Activated T-helper 1 cell treated with anti-CD3 and anti-CD28 coated beads, Interleukin-12 subunit alpha, Interleukin-12 subunit beta, Interleukin-2, Interleukin-4 antibody, amounts not matched to agents 30 ng/mL and 10 ng/mL and 1 ng/mL, durations not matched to agents 14 hours and 24 hours and 36 hours (primary cell): Measurements from ENCODE around the gene NSFL1C. TPM values are rescaled to one million over a fixed set of nuclear protein-coding genes. Genes with fewer than 3 reads are reported as not detected.

Source experiments
- DNase-seq: peaks from one replicate; pipeline ENCODE4 v3.0.0; 2021; ENCODE audit warnings: low spot score
- H3K27ac Mint-ChIP-seq: one replicate; pipeline ENCODE4 v1.8.0; 2021; ENCODE audit warnings: mild to moderate bottlenecking, mixed read lengths
- H3K27me3 Mint-ChIP-seq: one replicate; pipeline ENCODE4 v1.8.0; 2022; ENCODE audit warnings: mild to moderate bottlenecking, moderate library complexity, mixed read lengths; ENCODE audit not compliant: insufficient read depth
- H3K36me3 Mint-ChIP-seq: one replicate; pipeline ENCODE4 v1.8.0; 2021; ENCODE audit warnings: low read depth, mixed read lengths
- H3K4me1 Mint-ChIP-seq: one replicate; pipeline ENCODE4 v1.8.0; 2021; ENCODE audit warnings: low read depth, mixed read lengths
- H3K4me3 Mint-ChIP-seq: one replicate; pipeline ENCODE4 v1.8.0; 2021; ENCODE audit warnings: mild to moderate bottlenecking, moderate library complexity, mixed read lengths
- H3K9me3 Mint-ChIP-seq: one replicate; pipeline ENCODE4 v1.8.0; 2021; ENCODE audit warnings: mixed read lengths
- intact Hi-C: fragments of 100-400 bp; cut with micrococcal nuclease; formaldehyde crosslinking; loops from one replicate; pipeline ENCODE4 v1.15.1; 2024
- total RNA-seq: library from RNA; stranded (reverse); gene quantifications from 2 replicates; pipeline ENCODE4 v1.2.3, GENCODE V29; 2022

Gene NSFL1C
- total RNA-seq, 1 donor from 2014 or later, result 111 TPM

GRCh38 chr20:1494436-1494835 lies 27.8 kb upstream of the NSFL1C start:
- Mint-ChIP-seq H3K36me3 (peaks cover 1% of the 10 kb centered on the region), H3K27ac (no peak overlapping the region), H3K4me1 (peaks cover 18% of the 10 kb centered on the region), H3K9me3 (peaks cover 3% of the 10 kb centered on the region), H3K27me3 (peaks cover 39% of the 10 kb centered on the region), H3K4me3 (no peak overlapping the region)
- no peak for DNase-seq
- intact Hi-C loops, result no loop called here

GRCh38 chr20:1493536-1493935 lies 26.9 kb upstream of the NSFL1C start:
- H3K4me3 Mint-ChIP-seq, result no peak overlapping the region
- no peak overlapping the region for H3K27ac Mint-ChIP-seq
- intact Hi-C loops, result no loop called here
- DNase-seq, result no peak
- H3K27me3 Mint-ChIP-seq, result peaks cover 33% of the 10 kb centered on the region
- H3K36me3 Mint-ChIP-seq, result peaks cover 1% of the 10 kb centered on the region
- peaks cover 18% of the 10 kb centered on the region for H3K4me1 Mint-ChIP-seq
- H3K9me3 Mint-ChIP-seq, result peaks cover 3% of the 10 kb centered on the region

DNA sequence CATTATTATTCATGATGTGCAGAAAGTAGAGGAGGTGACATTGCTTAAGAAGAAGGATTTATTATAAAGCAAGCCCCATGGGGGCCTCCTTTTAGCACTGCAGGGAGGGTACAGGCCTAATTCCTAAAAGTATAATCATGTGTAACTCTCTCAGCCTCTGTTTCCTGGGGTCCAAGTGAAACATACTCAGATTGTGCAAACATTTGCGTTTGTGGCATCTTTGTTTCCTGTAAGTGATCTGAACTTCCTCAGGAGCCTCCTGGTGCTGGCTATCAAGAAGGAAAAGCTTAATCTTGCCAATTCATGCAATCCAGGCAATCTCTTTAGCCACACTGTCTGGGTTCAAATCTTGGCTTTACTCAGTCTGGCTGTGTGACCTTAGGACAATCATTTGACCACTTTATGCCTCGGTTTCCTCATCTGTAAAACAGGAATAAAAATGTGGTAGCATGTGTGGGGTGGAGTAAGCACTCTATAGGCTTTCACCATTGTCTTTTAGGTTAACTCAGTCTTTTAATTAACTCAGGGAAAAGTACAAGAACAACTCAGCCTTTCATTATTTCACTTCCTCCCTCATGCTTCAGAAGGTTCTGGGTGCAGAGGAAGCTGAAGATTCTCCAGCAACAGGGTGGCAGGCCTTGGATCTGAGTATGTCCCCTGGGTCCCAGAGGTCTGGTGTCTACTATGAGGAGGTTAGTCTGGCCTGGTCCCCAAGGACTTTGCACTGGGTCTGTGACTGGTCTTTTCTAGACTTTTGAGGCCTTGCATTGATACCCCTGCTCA lies 25.4 kb upstream of the NSFL1C start:
- no peak for DNase-seq
- intact Hi-C loops, result no loop called here
- Mint-ChIP-seq H3K36me3 (peaks cover 1% of the 10 kb centered on the region), H3K4me3 (no peak overlapping the region), H3K27ac (no peak overlapping the region), H3K27me3 (peaks cover 33% of the 10 kb centered on the region), H3K9me3 (peaks cover 3% of the 10 kb centered on the region), H3K4me1 (peaks cover 18% of the 10 kb centered on the region)

GRCh38 chr20:1491281-1491840 lies 24.7 kb upstream of the NSFL1C start, which contains the start of gene SIRPB2:
Gene SIRPB2 (minus strand): TSS chr20:1491420. CDS start chr20:1491359, 61 bp downstream.
- Mint-ChIP-seq H3K27me3 (peaks cover 37% of the 10 kb centered on the region), H3K4me1 (peaks cover 18% of the 10 kb centered on the region), H3K36me3 (peaks cover 1% of the 10 kb centered on the region), H3K9me3 (peaks cover 3% of the 10 kb centered on the region), H3K4me3 (no peak within 1 kb of the TSS), H3K27ac (no peak within 1 kb of the TSS)
- no peak for DNase-seq
- intact Hi-C loops, result no loop called here

DNA sequence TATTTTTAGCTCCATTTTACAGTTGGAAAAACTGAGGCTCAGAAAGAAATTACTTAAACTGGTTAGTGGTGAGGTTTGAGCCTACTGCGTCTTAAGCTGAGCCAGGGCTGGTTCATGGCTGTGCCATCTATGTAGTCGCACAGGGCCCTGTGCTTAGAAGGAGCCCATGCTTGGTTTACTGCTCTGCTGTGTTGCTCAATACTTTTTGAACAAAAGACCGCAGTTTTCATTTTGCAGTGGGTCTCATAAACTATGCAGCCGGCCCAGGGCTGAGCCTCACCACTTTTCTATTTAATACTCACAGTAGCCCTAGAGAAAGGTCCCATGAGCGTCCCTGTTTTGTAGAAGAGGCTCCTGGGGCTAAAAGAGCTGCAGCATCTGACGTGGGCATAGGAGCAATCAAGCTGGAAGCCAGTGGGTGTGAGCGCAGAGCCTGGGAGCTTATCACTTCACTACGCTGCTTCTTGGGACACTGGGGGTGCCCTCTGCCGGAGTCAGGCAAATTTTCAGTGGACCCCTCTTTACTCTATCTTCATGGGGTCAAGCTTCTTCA lies 24.1 kb upstream of the NSFL1C start:
- Mint-ChIP-seq H3K4me1 (peaks cover 18% of the 10 kb centered on the region), H3K27me3 (peaks cover 33% of the 10 kb centered on the region), H3K36me3 (peaks cover 1% of the 10 kb centered on the region), H3K4me3 (no peak overlapping the region), H3K9me3 (peaks cover 3% of the 10 kb centered on the region), H3K27ac (no peak overlapping the region)
- DNase-seq, result no peak
- intact Hi-C loops, result no loop called here

DNA sequence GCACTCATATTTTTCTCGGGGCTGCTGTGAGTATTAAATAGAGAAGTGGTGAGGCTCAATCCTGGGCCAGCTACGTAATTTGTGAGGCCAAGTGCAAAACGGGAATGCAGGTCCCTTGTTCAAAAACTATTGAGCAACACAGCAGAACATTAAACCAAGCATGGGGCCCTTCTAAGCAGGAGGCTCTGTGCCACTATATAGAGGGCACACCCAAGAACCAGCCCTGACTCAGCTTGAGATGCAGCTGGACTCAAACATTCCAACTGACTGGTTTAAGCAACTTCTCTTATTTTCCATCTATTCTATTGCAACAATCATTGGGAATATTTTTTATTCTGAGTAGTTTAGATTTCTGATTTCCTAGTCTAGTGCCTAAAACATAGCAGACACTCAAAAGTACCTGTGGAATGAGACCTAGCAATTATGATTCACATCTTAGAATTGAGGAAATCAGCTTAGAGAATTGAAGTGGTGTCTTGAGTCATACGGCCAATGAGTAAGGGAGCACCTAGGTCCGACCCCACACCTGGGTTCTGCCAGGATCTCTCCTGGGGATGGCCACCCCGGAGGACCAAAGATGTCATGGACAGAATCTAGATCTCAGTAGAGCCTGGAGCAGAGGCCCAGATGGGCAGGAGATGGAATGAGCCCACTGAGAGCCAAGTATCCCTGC lies 23.3 kb upstream of the NSFL1C start:
- intact Hi-C loops, result no loop called here
- DNase-seq, result no peak
- peaks cover 18% of the 10 kb centered on the region for H3K4me1 Mint-ChIP-seq
- no peak overlapping the region for H3K4me3 Mint-ChIP-seq
- H3K9me3 Mint-ChIP-seq, result peaks cover 3% of the 10 kb centered on the region
- peaks cover 31% of the 10 kb centered on the region for H3K27me3 Mint-ChIP-seq
- H3K36me3 Mint-ChIP-seq, result peaks cover 1% of the 10 kb centered on the region
- no peak overlapping the region for H3K27ac Mint-ChIP-seq

DNA sequence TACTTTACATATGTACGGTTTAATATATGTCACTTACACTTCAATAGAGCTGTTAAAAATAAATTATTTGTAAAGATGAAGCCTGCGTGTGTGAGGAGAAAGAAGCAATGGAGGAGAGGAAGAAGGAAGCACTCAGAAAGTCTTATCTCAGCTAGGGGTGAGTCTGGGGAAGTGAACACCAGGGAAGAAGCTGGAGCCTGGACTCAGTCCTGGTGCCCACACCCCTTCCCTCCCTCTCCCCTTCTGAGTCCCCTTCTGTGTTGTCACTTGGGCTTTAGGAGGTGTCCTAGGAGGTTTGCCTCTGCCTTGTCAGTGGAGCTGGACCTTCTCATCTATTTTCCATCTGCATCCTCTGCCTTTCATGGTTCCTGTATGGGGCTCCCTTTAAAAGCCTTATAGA lies 22.7 kb upstream of the NSFL1C start:
- peaks cover 18% of the 10 kb centered on the region for H3K4me1 Mint-ChIP-seq
- DNase-seq, result no peak
- H3K4me3 Mint-ChIP-seq, result no peak overlapping the region
- H3K36me3 Mint-ChIP-seq, result peaks cover 1% of the 10 kb centered on the region
- no peak overlapping the region for H3K27ac Mint-ChIP-seq
- H3K27me3 Mint-ChIP-seq, result peaks cover 33% of the 10 kb centered on the region
- intact Hi-C loops, result no loop called here
- peaks cover 3% of the 10 kb centered on the region for H3K9me3 Mint-ChIP-seq

DNA sequence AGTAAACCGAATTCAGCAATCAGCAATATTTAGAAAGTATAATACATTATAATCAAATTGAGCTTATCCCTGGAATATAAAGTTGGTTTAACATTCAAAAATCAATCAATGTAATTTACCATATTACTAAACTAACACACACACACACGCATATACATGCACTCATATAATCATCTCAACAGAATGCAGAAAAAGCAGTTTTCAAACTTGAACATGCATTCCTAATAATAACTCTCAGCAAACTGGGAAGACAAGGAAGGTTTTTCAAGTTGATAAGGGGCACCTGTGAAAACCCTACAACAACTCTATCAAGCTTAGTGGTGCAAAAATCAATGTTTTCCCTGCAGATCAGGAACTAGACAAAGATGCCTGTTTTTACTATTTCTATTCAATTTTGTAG lies 19.9 kb upstream of the NSFL1C start:
- DNase-seq, result no peak
- H3K36me3 Mint-ChIP-seq, result no peaks in the 10 kb centered on the region
- H3K9me3 Mint-ChIP-seq, result no peaks in the 10 kb centered on the region
- intact Hi-C loops, result no loop called here
- H3K27me3 Mint-ChIP-seq, result peaks cover 45% of the 10 kb centered on the region
- H3K27ac Mint-ChIP-seq, result no peak overlapping the region
- peaks cover 4% of the 10 kb centered on the region for H3K4me1 Mint-ChIP-seq
- H3K4me3 Mint-ChIP-seq, result no peak overlapping the region

DNA sequence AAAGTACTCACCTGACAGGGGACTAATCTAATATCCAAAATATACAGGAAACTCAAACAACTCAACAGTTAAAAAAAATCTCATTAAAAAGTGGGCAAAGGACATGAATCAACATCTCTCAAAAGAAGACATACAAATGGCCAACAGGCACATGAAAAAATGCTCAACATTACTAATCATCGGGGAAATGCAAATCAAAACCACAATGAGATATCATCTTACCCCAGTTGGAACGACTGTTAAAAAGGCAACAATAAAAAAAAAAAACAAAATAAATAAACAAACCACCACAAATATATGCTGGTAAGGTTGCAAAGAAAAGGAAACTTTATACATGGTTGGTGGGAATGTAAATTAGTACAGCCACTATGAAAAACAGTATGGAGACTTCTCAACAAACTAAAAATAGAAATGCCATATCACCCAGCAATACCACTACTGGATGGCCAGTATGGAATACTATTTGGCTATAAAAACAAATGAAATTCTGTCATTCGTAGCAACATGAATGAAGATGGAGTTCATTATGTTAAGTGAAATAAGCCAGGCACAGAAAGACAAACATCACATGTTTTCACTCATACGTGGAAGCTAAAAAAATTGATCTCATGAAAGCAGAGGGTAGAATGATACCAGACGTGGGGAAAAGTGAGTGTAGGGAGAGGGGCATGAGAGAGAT lies 17.9 kb upstream of the NSFL1C start:
- no peaks in the 10 kb centered on the region for H3K4me1 Mint-ChIP-seq
- H3K27ac Mint-ChIP-seq, result no peak overlapping the region
- no peaks in the 10 kb centered on the region for H3K36me3 Mint-ChIP-seq
- DNase-seq, result no peak
- H3K4me3 Mint-ChIP-seq, result no peak overlapping the region
- intact Hi-C loops, result no loop called here
- no peaks in the 10 kb centered on the region for H3K9me3 Mint-ChIP-seq
- H3K27me3 Mint-ChIP-seq, result peaks cover 44% of the 10 kb centered on the region

DNA sequence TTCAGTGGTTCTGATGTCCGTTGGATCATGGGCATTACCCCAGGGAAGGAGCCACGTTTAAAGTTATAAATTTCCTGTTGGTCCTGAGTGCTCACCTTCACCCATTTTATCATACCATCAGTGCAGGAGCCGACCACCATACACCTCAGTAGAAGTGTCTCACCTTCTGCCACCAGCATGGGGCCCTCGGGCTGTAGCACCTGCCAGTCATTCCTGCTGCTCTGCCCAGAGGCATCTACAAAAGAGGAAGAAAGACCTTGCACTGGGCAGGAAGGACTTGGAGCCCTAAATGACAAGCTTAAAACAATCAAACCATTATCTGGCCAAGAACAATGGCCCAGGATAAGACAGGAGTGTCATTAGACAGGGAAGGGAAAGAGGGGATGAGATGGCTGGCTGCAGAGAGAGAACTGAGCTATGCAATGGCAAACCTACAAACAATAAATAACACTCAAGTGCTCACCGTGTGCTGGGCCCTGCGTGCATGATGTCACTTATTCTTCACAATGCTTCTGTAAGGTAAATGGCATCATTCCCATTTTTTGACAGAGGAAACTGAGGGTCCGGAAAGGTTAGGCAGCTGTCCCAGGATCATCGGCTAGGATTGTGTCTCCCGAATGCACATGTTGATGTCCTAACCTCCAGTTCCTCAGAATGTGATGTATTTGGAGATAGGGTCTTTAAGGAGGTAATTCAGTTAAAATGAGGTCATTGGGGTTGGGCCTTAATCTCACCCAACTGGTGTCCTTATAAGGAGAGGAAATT lies 13.4 kb upstream of the NSFL1C start:
- H3K4me1 Mint-ChIP-seq, result no peaks in the 10 kb centered on the region
- H3K27me3 Mint-ChIP-seq, result peaks cover 25% of the 10 kb centered on the region
- DNase-seq, result no peak
- H3K27ac Mint-ChIP-seq, result no peak overlapping the region
- H3K36me3 Mint-ChIP-seq, result no peaks in the 10 kb centered on the region
- H3K9me3 Mint-ChIP-seq, result no peaks in the 10 kb centered on the region
- intact Hi-C loops, result no loop called here
- H3K4me3 Mint-ChIP-seq, result no peak overlapping the region

GRCh38 chr20:1478566-1478965 lies 11.9 kb upstream of the NSFL1C start:
- no peak for DNase-seq
- no peaks in the 10 kb centered on the region for H3K4me1 Mint-ChIP-seq
- H3K4me3 Mint-ChIP-seq, result no peak overlapping the region
- H3K27me3 Mint-ChIP-seq, result peaks cover 12% of the 10 kb centered on the region
- no peak overlapping the region for H3K27ac Mint-ChIP-seq
- H3K9me3 Mint-ChIP-seq, result no peaks in the 10 kb centered on the region
- intact Hi-C loops, result no loop called here
- no peaks in the 10 kb centered on the region for H3K36me3 Mint-ChIP-seq

DNA sequence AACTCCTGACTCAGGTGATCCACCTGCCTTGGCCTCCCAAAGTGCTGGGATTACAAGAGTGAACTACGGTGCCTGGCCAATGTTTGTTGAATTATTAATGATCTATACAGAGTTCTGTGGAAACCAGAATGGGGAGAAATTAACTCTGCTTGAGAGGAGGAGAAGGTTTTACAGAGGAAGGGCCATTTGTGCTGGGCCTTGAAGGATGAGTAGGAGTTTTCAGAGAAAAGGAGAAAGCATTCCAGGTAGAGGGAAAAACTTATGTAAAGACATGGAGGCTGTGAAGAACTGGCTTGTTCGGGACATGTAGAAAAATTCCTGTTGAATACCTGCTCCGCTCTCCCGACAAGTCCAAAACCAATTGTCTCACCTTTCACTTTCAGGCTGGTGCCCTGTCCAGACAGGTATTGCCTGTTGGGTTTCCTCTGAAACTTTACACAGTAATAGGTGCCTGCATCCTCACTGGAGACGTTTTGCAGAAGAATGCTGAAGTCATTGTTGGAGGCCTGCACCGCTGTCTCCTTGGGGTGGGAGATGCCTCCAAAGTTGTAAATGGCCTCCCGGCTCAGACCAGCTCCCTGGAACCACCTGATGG lies 11.3 kb upstream of the NSFL1C start:
- H3K27ac Mint-ChIP-seq, result no peak overlapping the region
- H3K36me3 Mint-ChIP-seq, result no peaks in the 10 kb centered on the region
- H3K9me3 Mint-ChIP-seq, result no peaks in the 10 kb centered on the region
- DNase-seq, result no peak
- no peaks in the 10 kb centered on the region for H3K4me1 Mint-ChIP-seq
- no peak overlapping the region for H3K4me3 Mint-ChIP-seq
- intact Hi-C loops, result no loop called here
- peaks cover 9% of the 10 kb centered on the region for H3K27me3 Mint-ChIP-seq
